NCI-H82 treated with DMSO at 0.1 percent for 48 hours (cell line): Measurements from ENCODE around the gene PMPCB.
A peak's percentile ranks its signal among the peaks of the same experiment; 100 is the strongest.
"Not testable (repeated sequence)": the region's sequence is repeated elsewhere in the genome, so short reads cannot be mapped to it uniquely, and the experiment has no call there.

Source experiments
- DNase-seq: peaks from one replicate; lab custom pipeline; 2025; ENCODE audit not compliant: unreplicated experiment; lab: John Stamatoyannopoulos, UW

PMPCB gene, protein sequence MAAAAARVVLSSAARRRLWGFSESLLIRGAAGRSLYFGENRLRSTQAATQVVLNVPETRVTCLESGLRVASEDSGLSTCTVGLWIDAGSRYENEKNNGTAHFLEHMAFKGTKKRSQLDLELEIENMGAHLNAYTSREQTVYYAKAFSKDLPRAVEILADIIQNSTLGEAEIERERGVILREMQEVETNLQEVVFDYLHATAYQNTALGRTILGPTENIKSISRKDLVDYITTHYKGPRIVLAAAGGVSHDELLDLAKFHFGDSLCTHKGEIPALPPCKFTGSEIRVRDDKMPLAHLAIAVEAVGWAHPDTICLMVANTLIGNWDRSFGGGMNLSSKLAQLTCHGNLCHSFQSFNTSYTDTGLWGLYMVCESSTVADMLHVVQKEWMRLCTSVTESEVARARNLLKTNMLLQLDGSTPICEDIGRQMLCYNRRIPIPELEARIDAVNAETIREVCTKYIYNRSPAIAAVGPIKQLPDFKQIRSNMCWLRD

DNA sequence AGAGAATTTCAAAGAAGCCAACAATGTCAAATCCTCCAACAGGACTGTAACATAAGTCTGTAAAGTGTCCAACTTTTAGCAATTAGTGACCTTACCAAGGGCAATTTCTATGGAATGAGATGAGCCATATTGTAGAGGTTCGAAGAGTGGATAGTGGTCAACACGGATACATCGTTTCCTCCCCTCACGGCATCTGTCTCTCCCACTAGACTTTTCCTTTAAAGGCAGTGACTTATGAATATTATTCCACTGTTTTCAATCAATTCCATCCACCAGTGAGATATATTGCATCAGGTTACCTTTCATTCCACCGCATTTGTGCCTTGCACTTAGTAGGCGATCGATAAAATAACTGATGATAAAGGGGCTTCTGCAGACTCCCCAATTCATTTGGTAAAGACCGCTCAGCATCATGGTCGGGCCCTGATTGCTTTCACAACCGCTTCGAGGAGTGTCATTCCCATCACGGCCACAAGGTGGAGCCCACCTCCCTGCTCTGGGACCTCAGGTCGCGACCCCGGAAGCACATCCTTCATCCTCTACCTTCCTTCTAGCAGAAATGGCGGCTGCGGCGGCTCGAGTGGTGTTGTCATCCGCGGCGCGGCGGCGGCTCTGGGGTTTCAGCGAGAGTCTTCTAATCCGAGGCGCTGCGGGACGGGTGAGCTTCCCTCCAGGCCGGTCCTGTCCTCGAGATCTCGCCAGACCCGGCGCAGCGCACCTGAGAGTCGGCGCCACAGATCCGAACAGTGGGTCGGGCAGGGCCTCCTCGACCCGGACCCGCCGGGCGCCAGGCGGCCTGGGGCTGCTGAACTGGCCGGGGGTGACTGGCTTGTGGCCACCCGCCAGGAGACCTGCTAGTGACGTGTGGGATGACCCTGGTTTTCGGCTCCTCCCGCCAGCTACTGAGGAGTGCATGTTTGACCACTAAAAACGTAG, at the start of gene PMPCB:
PMPCB (plus strand) TSS at position 535 of the 936 bp plus-strand sequence; CDS start at position 560, 25 bp downstream.
- peak; percentile 75 for DNase-seq

GRCh38 chr7:103253699-103254506, 43.3 kb upstream of the PMPCB start:
- DNase-seq, result not testable (repeated sequence)

- not testable (repeated sequence) for DNase-seq
These were observed 33.2 kb upstream of the PMPCB start for GRCh38 chr7:103264054-103264453.

GRCh38 chr7:103266229-103266628, 31.0 kb upstream of the PMPCB start:
- DNase-seq, result not testable (repeated sequence)

GRCh38 chr7:103273374-103273773, 23.9 kb upstream of the PMPCB start:
- not testable (repeated sequence) for DNase-seq

- not testable (repeated sequence) for DNase-seq
These were observed 22.4 kb upstream of the PMPCB start for GRCh38 chr7:103274867-103275266.

DNA sequence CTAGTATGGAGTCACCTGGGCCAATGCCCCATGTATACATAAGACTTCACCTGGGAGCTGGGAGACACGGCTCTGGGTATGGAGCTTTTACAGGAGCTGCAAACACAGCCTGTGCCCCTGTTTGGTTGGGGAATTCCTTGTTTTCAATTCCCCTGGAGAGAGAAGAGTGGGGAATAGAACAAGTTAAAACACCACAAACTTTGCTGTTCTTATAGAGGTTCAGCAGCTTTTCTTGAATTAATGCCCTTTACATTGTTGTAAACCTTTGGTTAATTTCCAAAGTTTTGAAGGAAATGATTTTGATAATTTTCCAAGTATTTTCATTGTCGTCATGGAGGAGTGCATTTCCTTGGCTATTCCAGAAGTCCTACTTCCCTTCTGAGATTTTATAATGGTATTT, 19.0 kb upstream of the PMPCB start:
- DNase-seq, result not testable (repeated sequence)

DNA sequence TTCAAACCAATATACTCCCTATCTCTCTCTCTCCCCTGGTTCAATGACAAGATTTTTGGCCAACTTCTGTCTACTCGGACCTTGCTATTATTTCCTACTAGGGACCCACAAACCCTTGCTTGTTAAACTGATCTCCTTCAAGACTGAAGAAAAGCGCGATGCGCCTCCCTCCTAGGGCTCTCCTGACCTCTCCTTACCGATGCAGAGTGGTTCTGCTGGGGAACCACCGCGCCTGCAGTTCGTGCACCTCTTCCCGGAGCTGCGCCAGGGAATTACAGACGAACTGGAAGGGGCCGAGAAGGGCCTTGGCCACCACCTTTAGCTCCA, 17.6 kb upstream of the PMPCB start:
- not testable (repeated sequence) for DNase-seq

GRCh38 chr7:103279963-103280802, 17.1 kb upstream of the PMPCB start:
- not testable (repeated sequence) for DNase-seq

- not testable (repeated sequence) for DNase-seq
These were observed 16.5 kb upstream of the PMPCB start for GRCh38 chr7:103280803-103281155.

DNA sequence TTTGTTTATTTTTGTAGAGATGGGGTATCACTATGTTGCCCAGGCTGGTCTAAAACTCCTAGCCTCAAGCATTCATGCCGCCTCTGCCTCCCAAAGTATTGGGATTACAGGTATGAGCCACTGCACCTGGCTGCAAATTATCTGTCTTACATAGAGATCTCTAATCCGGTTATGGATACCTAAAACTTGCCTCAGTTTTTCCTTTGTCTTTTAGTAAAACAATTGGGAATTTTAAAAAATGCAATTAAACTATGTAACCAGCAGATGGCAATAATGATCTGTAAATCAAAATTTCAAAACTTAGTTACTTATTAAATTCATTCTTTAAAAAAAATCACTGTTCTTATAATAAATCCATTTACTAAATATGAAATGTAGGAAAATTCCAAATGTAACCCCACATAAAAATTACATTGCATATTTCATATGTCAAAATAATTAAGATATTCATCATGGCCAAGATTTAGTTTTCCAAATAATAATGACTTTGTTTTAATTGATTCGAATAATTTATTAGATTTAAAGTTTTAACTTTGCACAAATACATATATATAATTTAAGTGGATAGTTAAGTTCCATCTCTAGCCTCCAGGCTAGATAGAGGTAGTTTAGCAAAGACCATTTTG, 14.3 kb upstream of the PMPCB start:
- not testable (repeated sequence) for DNase-seq

DNA sequence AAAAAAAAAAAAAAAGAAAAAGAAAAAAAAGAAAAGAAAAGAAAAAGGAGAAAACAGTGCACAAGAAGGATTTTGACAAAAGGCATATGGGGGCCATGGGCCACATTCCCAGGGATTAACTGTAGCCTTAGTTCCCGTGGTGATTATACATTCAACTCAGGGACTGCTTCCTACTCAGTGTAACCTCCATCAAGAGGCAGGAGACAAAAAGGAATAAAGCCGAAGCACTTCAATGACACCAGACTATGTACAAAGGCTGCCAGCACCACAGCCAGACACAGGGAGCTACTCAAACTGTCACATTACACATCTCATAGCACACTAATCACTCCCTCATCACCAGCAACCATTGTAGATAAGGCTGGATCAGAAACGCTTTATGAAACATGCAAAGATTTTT, 5.1 kb upstream of the PMPCB start:
- no peak for DNase-seq

GRCh38 chr7:103293526-103293925, 3.7 kb upstream of the PMPCB start:
- DNase-seq, result no peak

DNA sequence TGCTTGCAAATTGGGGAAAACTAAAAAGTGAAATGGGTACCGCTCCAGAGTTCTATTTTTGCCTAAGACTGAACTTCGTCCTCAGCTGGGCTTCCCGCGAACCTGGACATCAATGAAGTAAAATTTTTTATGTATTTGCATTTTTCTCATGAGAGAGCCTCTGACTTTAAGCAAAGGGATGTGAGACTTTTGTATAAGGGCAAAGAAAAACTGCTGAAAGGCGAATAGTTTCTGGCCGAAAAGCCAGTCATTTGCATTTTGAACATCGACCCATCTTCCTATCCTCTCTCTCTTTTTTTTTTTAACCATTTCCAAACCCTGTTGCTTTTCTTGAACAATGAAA, 573 bp downstream of the PMPCB start:
- DNase-seq, result no peak

DNA sequence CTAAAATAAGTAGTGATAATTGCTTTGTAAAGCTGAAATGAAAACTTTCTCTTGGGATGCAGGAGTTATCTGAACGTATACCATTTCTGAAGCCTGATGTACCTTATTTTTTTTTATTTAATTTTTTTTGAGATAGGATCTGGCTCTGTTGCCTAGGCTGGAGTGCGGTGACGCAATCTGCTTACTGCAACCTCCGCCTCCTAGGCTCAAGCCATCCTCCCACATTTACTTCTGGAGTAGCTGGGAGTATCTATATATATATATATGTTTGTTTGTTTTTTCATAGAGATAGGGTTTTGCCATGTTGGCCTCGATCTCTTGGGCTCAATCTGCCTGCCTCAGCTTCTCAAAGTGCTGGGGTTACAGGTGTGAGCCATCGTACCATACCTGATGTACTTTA, 2.4 kb downstream of the PMPCB start:
- no peak for DNase-seq

- no peak for DNase-seq
These were observed 4.2 kb downstream of the PMPCB start for GRCh38 chr7:103301441-103301840.

GRCh38 chr7:103307503-103308231, 10.4 kb downstream of the PMPCB start:
- no peak for DNase-seq

GRCh38 chr7:103314852-103315251, 17.6 kb downstream of the PMPCB start:
- no peak for DNase-seq

GRCh38 chr7:103316380-103316941, 19.2 kb downstream of the PMPCB start:
- no peak for DNase-seq
